ENCODE data around the gene ARHGEF28.

ARHGEF28 gene

GRCh38 chr5:73862796-73863195, 236.8 kb downstream of the ARHGEF28 start:
- TF ChIP-seq CTCF (IDR thresholded peaks at IDR 0.05; ENCODE audit: extremely low read depth, missing control alignments) = no peak
- no peak for DNase-seq (ENCODE audit: low spot score)

GRCh38 chr5:73863876-73864275, 237.9 kb downstream of the ARHGEF28 start:
- TF ChIP-seq CTCF (IDR thresholded peaks at IDR 0.05; ENCODE audit: extremely low read depth, missing control alignments) = no peak
- DNase-seq (ENCODE audit: low spot score) = no peak

GRCh38 chr5:73865315-73865714, 239.3 kb downstream of the ARHGEF28 start:
- no peak for DNase-seq (ENCODE audit: low spot score)
- no peak for TF ChIP-seq CTCF (IDR thresholded peaks at IDR 0.05; ENCODE audit: extremely low read depth, missing control alignments)

GRCh38 chr5:73867345-73868335, 241.6 kb downstream of the ARHGEF28 start:
- no peak for TF ChIP-seq CTCF (IDR thresholded peaks at IDR 0.05; ENCODE audit: extremely low read depth, missing control alignments)
- DNase-seq (ENCODE audit: low spot score) = no peak

GRCh38 chr5:73883646-73884045, 257.6 kb downstream of the ARHGEF28 start:
- DNase-seq (ENCODE audit: low spot score) = no peak
- TF ChIP-seq CTCF (IDR thresholded peaks at IDR 0.05; ENCODE audit: extremely low read depth, missing control alignments) = no peak

- TF ChIP-seq CTCF (IDR thresholded peaks at IDR 0.05; ENCODE audit: extremely low read depth, missing control alignments) = no peak
Observed at GRCh38 chr5:73887688-73888087, 261.7 kb downstream of the ARHGEF28 start.

GRCh38 chr5:73890569-73890968, 264.6 kb downstream of the ARHGEF28 start:
- no peak for DNase-seq (ENCODE audit: low spot score)
- no peak for TF ChIP-seq CTCF (IDR thresholded peaks at IDR 0.05; ENCODE audit: extremely low read depth, missing control alignments)

More at GRCh38 chr5:73887688-73888087, 261.7 kb downstream of the ARHGEF28 start:
- no peak for DNase-seq (ENCODE audit: low spot score)
